ENCODE measurements around the gene CREG2.

The CREG2 gene

DNA sequence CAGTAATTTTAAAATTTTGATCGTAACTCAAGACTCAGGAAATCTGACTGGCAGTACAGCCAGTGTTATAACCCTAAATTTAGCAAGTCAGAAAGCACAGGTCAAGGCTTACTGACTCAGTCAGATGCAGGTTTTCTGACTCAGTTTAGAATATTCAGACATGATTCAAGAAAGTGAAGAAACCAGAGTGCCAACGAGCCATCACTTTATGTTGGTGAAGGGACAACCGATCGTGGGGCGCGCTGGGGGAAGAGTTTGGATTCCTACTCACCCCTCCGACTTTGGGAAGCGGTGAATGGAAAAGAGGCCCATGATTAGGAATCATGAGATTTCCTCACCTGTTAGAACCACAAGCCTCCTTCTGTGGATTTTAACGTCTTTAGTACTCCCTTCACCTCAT, 79.8 kb downstream of the CREG2 start:
- Histone ChIP-seq H3K36me3 (replicated peaks; ENCODE audit: insufficient read depth, low read length) (no peaks in the 10 kb centered on the region), H3K9me2 (replicated peaks; ENCODE audit: insufficient read depth, low read length) (no peaks in the 10 kb centered on the region), H2AFZ (ENCODE audit: low read length) (peak overlapping the region; percentile 82; the same call in 1 of the 2 replicates), H3K4me2 (ENCODE audit: low read depth, low read length) (peak overlapping the region; percentile 73), H3K4me3 (ENCODE audit: low read length) (peak overlapping the region; percentile 89), H3K79me2 (ENCODE audit: low read length) (peaks cover 59% of the 10 kb centered on the region), H3K4me1 (ENCODE audit: low read length) (peaks cover 18% of the 10 kb centered on the region), H4K20me1 (ENCODE audit: insufficient read depth, low read length) (no peaks in the 10 kb centered on the region), H3K9ac (ENCODE audit: low read length) (peak overlapping the region; percentile 92), H3K27me3 (replicated peaks; ENCODE audit: insufficient read depth, low read length) (no peaks in the 10 kb centered on the region), H3K27ac (ENCODE audit: low read length) (peak overlapping the region; percentile 88), H3F3A (ENCODE audit: insufficient read depth, low read length) (peaks cover 15% of the 10 kb centered on the region), H3K9me3 (replicated peaks; ENCODE audit: insufficient read depth, low read length) (no peaks in the 10 kb centered on the region)
- TF ChIP-seq EZH2phosphoT487 (IDR thresholded peaks at IDR 0.05; ENCODE audit: low read length): no peak
- no peak for TF ChIP-seq EZH2 (optimal IDR thresholded peaks at IDR 0.05; ENCODE audit: low read depth, low read length)
- DNase-seq: no peak

DNA sequence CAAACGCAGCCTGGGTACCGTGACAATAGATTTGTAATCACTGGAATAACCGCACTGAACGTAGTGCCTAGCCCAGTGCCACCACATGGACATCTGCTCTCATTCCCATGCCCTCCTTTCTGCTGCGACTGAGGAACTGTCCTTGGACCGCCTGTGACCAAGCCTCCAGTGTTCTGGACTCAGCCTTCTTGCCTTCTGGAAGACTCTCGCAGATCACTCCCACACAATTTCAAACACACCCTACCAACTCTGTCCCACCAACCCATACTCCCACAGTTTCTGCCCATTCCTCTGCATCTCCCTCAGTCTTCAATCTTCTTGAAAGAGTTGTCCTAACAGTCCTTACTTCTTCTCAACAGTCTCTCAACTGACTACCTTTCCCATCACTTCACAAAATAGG, 80.9 kb downstream of the CREG2 start:
- Histone ChIP-seq H3K27ac (ENCODE audit: low read length) (peak overlapping the region; percentile 88), H3K27me3 (replicated peaks; ENCODE audit: insufficient read depth, low read length) (no peaks in the 10 kb centered on the region), H3K9me2 (replicated peaks; ENCODE audit: insufficient read depth, low read length) (no peaks in the 10 kb centered on the region), H4K20me1 (ENCODE audit: insufficient read depth, low read length) (no peaks in the 10 kb centered on the region), H3K9ac (ENCODE audit: low read length) (peak overlapping the region; percentile 63), H3K4me2 (ENCODE audit: low read depth, low read length) (peak overlapping the region; percentile 73), H3F3A (ENCODE audit: insufficient read depth, low read length) (peaks cover 15% of the 10 kb centered on the region), H3K79me2 (ENCODE audit: low read length) (peaks cover 70% of the 10 kb centered on the region), H2AFZ (ENCODE audit: low read length) (no peak overlapping the region), H3K4me1 (ENCODE audit: low read length) (peaks cover 18% of the 10 kb centered on the region), H3K9me3 (replicated peaks; ENCODE audit: insufficient read depth, low read length) (no peaks in the 10 kb centered on the region), H3K36me3 (replicated peaks; ENCODE audit: insufficient read depth, low read length) (peaks cover 4% of the 10 kb centered on the region; the same call in 1 of the 2 replicates), H3K4me3 (ENCODE audit: low read length) (peak overlapping the region; percentile 89)
- TF ChIP-seq, protein P1, sequence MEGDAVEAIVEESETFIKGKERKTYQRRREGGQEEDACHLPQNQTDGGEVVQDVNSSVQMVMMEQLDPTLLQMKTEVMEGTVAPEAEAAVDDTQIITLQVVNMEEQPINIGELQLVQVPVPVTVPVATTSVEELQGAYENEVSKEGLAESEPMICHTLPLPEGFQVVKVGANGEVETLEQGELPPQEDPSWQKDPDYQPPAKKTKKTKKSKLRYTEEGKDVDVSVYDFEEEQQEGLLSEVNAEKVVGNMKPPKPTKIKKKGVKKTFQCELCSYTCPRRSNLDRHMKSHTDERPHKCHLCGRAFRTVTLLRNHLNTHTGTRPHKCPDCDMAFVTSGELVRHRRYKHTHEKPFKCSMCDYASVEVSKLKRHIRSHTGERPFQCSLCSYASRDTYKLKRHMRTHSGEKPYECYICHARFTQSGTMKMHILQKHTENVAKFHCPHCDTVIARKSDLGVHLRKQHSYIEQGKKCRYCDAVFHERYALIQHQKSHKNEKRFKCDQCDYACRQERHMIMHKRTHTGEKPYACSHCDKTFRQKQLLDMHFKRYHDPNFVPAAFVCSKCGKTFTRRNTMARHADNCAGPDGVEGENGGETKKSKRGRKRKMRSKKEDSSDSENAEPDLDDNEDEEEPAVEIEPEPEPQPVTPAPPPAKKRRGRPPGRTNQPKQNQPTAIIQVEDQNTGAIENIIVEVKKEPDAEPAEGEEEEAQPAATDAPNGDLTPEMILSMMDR (IDR thresholded peaks at IDR 0.05; ENCODE audit: low read length): no peak
- TF ChIP-seq EZH2phosphoT487 (IDR thresholded peaks at IDR 0.05; ENCODE audit: low read length): no peak
- no peak for TF ChIP-seq EZH2 (optimal IDR thresholded peaks at IDR 0.05; ENCODE audit: low read depth, low read length)
- DNase-seq: peak; percentile 17

DNA sequence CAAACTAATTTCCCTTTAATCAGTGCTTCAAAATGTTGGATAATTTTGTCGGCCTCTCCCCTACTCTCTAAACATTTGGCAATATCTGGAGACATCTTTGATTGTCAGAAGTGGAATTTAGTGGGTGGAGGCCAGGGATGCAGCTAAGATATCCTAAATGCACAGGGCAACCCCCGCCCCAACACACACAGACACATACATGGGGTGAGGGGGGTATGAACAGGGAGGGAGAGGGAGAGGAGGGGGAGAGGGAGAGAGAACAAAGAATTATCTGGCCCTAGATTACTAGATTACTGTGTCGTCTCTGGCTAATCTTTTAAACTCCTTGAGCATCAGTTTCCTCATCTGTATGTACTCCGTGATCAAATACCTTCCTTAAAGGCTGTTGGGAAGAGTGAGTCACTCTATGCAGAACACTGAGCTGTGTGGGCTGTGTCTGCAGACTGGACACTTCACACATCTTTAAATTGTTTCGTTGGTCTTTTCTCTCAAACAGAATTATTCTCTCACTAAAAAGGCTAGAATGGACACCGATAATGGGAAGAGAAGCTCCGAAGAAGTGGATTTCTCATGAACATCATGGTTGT, 81.7 kb downstream of the CREG2 start:
- 0 out of 2 replicates have a peak, but pooled peaks cover 6% of the 10 kb centered on the region for H4K20me1 ChIP-seq (ENCODE audit: insufficient read depth, low read length)
- peaks cover 78% of the 10 kb centered on the region for H3K79me2 ChIP-seq (ENCODE audit: low read length)
- H3K9me3 ChIP-seq (replicated peaks; ENCODE audit: insufficient read depth, low read length): no peaks in the 10 kb centered on the region
- H3K27me3 ChIP-seq (replicated peaks; ENCODE audit: insufficient read depth, low read length): no peaks in the 10 kb centered on the region
- H3K36me3 ChIP-seq (replicated peaks; ENCODE audit: insufficient read depth, low read length): peaks cover 4% of the 10 kb centered on the region; the same call in 1 of the 2 replicates
- peak overlapping the region; percentile 73 for H3K4me2 ChIP-seq (ENCODE audit: low read depth, low read length)
- H3K9ac ChIP-seq (ENCODE audit: low read length): peak overlapping the region; percentile 63; the same call in 1 of the 2 replicates
- peaks cover 15% of the 10 kb centered on the region for H3F3A ChIP-seq (ENCODE audit: insufficient read depth, low read length)
- H3K4me3 ChIP-seq (ENCODE audit: low read length): peak overlapping the region; percentile 89
- no peaks in the 10 kb centered on the region for H3K9me2 ChIP-seq (replicated peaks; ENCODE audit: insufficient read depth, low read length)
- H3K27ac ChIP-seq (ENCODE audit: low read length): peak overlapping the region; percentile 88; the same call in 1 of the 2 replicates
- H3K4me1 ChIP-seq (ENCODE audit: low read length): peaks cover 18% of the 10 kb centered on the region
- no peak overlapping the region for H2AFZ ChIP-seq (ENCODE audit: low read length)
- no peak for DNase-seq
- no peak for TF ChIP-seq EZH2 (optimal IDR thresholded peaks at IDR 0.05; ENCODE audit: low read depth, low read length)
- TF ChIP-seq EZH2phosphoT487 (IDR thresholded peaks at IDR 0.05; ENCODE audit: low read length): no peak
- TF ChIP-seq, protein P1 (IDR thresholded peaks at IDR 0.05; ENCODE audit: low read length): no peak

DNA sequence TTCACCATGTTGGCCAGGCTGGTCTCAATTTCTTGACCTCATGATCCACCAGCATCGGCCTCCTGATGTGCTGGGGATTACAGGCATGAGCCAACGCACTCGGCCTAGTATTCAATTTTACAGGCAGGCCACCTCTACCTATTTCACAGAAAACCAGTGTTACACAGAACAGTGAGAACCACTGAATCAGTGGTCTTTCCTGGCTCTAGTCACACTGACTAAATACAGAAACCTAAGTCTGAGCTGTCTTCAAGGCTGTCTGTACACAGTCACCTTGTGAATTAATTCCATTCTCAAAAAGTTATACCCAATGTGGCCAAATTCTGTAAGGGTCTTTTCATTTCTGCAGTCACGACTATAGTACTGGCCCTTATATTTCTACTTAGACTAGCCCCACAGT, 82.3 kb downstream of the CREG2 start:
- H3K9me2 ChIP-seq (replicated peaks; ENCODE audit: insufficient read depth, low read length): no peaks in the 10 kb centered on the region
- DNase-seq: no peak
- no peak overlapping the region for H2AFZ ChIP-seq (ENCODE audit: low read length)
- no peaks in the 10 kb centered on the region for H3K9me3 ChIP-seq (replicated peaks; ENCODE audit: insufficient read depth, low read length)
- no peak for TF ChIP-seq EZH2 (optimal IDR thresholded peaks at IDR 0.05; ENCODE audit: low read depth, low read length)
- TF ChIP-seq, protein P1 (IDR thresholded peaks at IDR 0.05; ENCODE audit: low read length): no peak
- TF ChIP-seq EZH2phosphoT487 (IDR thresholded peaks at IDR 0.05; ENCODE audit: low read length): no peak
- no peak overlapping the region for H3K27ac ChIP-seq (ENCODE audit: low read length)
- no peak overlapping the region for H3K9ac ChIP-seq (ENCODE audit: low read length)
- H3K4me2 ChIP-seq (ENCODE audit: low read depth, low read length): peak overlapping the region; percentile 73; the same call in 1 of the 2 replicates
- H3F3A ChIP-seq (ENCODE audit: insufficient read depth, low read length): peaks cover 15% of the 10 kb centered on the region
- peaks cover 84% of the 10 kb centered on the region for H3K79me2 ChIP-seq (ENCODE audit: low read length)
- H3K36me3 ChIP-seq (replicated peaks; ENCODE audit: insufficient read depth, low read length): peaks cover 4% of the 10 kb centered on the region; the same call in 1 of the 2 replicates
- H4K20me1 ChIP-seq (ENCODE audit: insufficient read depth, low read length): 0 out of 2 replicates have a peak, but pooled peaks cover 6% of the 10 kb centered on the region
- H3K4me3 ChIP-seq (ENCODE audit: low read length): peak overlapping the region; percentile 89; the same call in 1 of the 2 replicates
- H3K27me3 ChIP-seq (replicated peaks; ENCODE audit: insufficient read depth, low read length): no peaks in the 10 kb centered on the region
- H3K4me1 ChIP-seq (ENCODE audit: low read length): peaks cover 18% of the 10 kb centered on the region
